Mesendoderm (in vitro differentiated cells): ENCODE measurements around the gene RUVBL1.

Source experiments
- DNase-seq: peaks from one replicate; pipeline ENCODE4 v3.0.0; 2013
- H2AK5ac ChIP-seq: 2 replicates; pipeline ENCODE4 v1.6.1; 2013; ENCODE audit warnings: low read length, inconsistent platforms
- H2BK120ac ChIP-seq: 2 replicates; pipeline ENCODE4 v1.6.1; 2013; ENCODE audit warnings: low read depth, mild to moderate bottlenecking, low read length, moderate library complexity, mixed read lengths
- H2BK15ac ChIP-seq: replicated peaks from 2 replicates; pipeline ENCODE4 v1.6.1; 2013; ENCODE audit warnings: low read depth, mild to moderate bottlenecking, moderate library complexity
- H2BK5ac ChIP-seq: 2 replicates; pipeline ENCODE4 v1.6.1; 2013; ENCODE audit warnings: low read length, inconsistent platforms
- H3K18ac ChIP-seq: 2 replicates; pipeline ENCODE4 v1.6.1; 2013; ENCODE audit warnings: mild to moderate bottlenecking, low read length, mixed read lengths
- H3K23ac ChIP-seq: one replicate; pipeline ENCODE4 v1.6.1; 2013; ENCODE audit warnings: low read length
- H3K27ac ChIP-seq: 2 replicates; pipeline ENCODE4 v1.5.1; 2013; ENCODE audit warnings: low read depth, mild to moderate bottlenecking, inconsistent platforms, low read length, moderate library complexity
- H3K27me3 ChIP-seq: 2 replicates; pipeline ENCODE4 v1.6.1; 2013; ENCODE audit warnings: low read length, control low read depth, mild to moderate bottlenecking, inconsistent platforms; ENCODE audit not compliant: insufficient read depth, poor library complexity
- H3K36me3 ChIP-seq: 2 replicates; pipeline ENCODE4 v1.6.1; 2013; ENCODE audit warnings: low read length, inconsistent platforms; ENCODE audit not compliant: control insufficient read depth, insufficient read depth
- H3K4ac ChIP-seq: one replicate; pipeline ENCODE4 v1.6.1; 2013; ENCODE audit warnings: low read depth, mild to moderate bottlenecking, low read length, moderate library complexity
- H3K4me1 ChIP-seq: 2 replicates; pipeline ENCODE4 v1.6.1; 2013; ENCODE audit warnings: low read depth, low read length, inconsistent platforms; ENCODE audit not compliant: control insufficient read depth
- H3K4me2 ChIP-seq: 2 replicates; pipeline ENCODE4 v1.6.1; 2013; ENCODE audit warnings: low read length
- H3K4me3 ChIP-seq: 2 replicates; pipeline ENCODE4 v1.5.1; 2013; ENCODE audit warnings: mild to moderate bottlenecking, low read length
- H3K56ac ChIP-seq: one replicate; pipeline ENCODE4 v1.6.1; 2013; ENCODE audit warnings: low read length
- H3K79me1 ChIP-seq: 2 replicates; pipeline ENCODE4 v1.6.1; 2013; ENCODE audit warnings: low read length, inconsistent platforms
- H3K79me2 ChIP-seq: 2 replicates; pipeline ENCODE4 v1.6.1; 2013; ENCODE audit warnings: mild to moderate bottlenecking, low read length; ENCODE audit not compliant: control insufficient read depth, insufficient read depth
- H3K9ac ChIP-seq: 2 replicates; pipeline ENCODE4 v1.6.1; 2013; ENCODE audit warnings: low read length, inconsistent platforms
- H4K5ac ChIP-seq: one replicate; pipeline ENCODE4 v1.6.1; 2013; ENCODE audit warnings: low read length
- H4K8ac ChIP-seq: one replicate; pipeline ENCODE4 v1.6.1; 2013; ENCODE audit warnings: low read depth, mild to moderate bottlenecking, control low read depth, low read length, moderate library complexity
- WGBS: extraction: QIAGEN DNeasy Blood & Tissue Kit; methylation state at CpG from one replicate; pipeline ENCODE4 v1.1.7; 2013; ENCODE audit warnings: low lambda C conversion rate, missing lambda C conversion rate; ENCODE audit not compliant: insufficient coverage; ENCODE audit errors: extremely low coverage; 5-methylcytosine and 5-hydroxymethylcytosine counted together

RUVBL1 gene

DNA sequence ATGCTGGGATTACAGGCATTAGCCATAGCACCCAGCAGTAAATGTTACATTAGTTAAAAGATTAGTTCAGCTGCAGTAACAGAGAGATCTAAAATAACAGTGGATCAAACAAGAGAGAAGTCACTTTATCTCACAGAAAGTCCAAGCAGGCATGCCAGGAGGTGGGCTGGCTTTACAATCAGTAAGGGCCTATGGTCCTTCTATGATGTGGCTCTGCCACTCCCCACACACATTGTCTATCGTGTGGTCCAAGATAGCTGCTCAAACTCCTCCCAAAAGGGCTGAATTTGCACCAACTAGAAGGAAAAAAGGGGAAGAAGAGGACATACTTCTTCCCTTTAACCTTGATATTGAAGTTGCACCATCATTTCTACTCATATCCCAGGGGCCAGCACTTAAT, 4.6 kb upstream of the RUVBL1 start:
- no peak overlapping the region for H3K9ac ChIP-seq

DNA sequence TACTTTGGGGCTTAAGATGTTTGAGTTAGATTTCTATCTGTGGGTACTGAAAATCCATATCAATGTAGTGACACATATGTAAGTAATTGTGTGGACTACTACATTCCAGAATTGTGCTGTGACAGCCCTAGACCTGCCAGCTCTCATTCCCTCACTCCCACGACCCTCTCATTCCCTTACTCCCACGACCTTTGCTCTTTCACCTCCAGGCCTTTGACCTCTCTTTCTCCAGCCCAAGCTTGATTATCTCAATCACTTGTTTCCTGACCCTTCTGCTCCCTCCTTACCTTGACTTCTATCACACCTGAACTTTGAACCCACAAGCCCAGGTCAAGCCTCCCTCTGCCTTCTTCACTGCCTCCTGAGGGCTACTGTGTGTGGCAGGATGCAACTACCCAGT, 3.6 kb upstream of the RUVBL1 start:
- Histone ChIP-seq H3K9ac (no peak overlapping the region), H2BK15ac (no peak overlapping the region), H3K4ac (no peak overlapping the region), H2AK5ac (no peak overlapping the region), H3K4me2 (no peak overlapping the region), H3K27me3 (no peaks in the 10 kb centered on the region), H2BK120ac (no peak overlapping the region), H3K4me3 (no peak overlapping the region), H4K8ac (no peak overlapping the region), H3K36me3 (no peaks in the 10 kb centered on the region), H3K79me1 (peaks cover 8% of the 10 kb centered on the region), H3K79me2 (peaks cover 11% of the 10 kb centered on the region), H3K27ac (no peak overlapping the region), H3K56ac (no peak overlapping the region), H3K4me1 (no peaks in the 10 kb centered on the region), H3K23ac (no peak overlapping the region), H4K5ac (no peak overlapping the region), H2BK5ac (no peak overlapping the region), H3K18ac (no peak overlapping the region)
- WGBS: no CpG with 5 or more reads among the region's 2 CpGs
- no peak for DNase-seq

More for the DNA sequence above, 4.6 kb upstream of the RUVBL1 start:
- H2BK15ac ChIP-seq: no peak overlapping the region
- H3K4ac ChIP-seq: no peak overlapping the region
- WGBS: no CpG with 5 or more reads among the region's 1 CpG
- no peaks in the 10 kb centered on the region for H3K4me1 ChIP-seq
- H3K79me2 ChIP-seq: peaks cover 1% of the 10 kb centered on the region
- peak overlapping the region; percentile 45 for H3K23ac ChIP-seq
- H4K5ac ChIP-seq: no peak overlapping the region
- H2AK5ac ChIP-seq: no peak overlapping the region
- no peak overlapping the region for H3K27ac ChIP-seq
- H3K36me3 ChIP-seq: no peaks in the 10 kb centered on the region
- H2BK5ac ChIP-seq: no peak overlapping the region
- no peak overlapping the region for H3K18ac ChIP-seq
- no peak overlapping the region for H3K56ac ChIP-seq
- no peaks in the 10 kb centered on the region for H3K27me3 ChIP-seq
- H3K79me1 ChIP-seq: no peaks in the 10 kb centered on the region
- H3K4me3 ChIP-seq: no peak overlapping the region
- no peak overlapping the region for H3K4me2 ChIP-seq
- H2BK120ac ChIP-seq: no peak overlapping the region
- DNase-seq: no peak
- no peak overlapping the region for H4K8ac ChIP-seq

GRCh38 chr3:128123156-128123537, 465 bp downstream of the RUVBL1 start:
- H3K4me3 ChIP-seq: peak overlapping the region; percentile 80
- H3K4me2 ChIP-seq: peak overlapping the region; percentile 90
- H2AK5ac ChIP-seq: no peak overlapping the region
- H3K27ac ChIP-seq: peak overlapping the region; percentile 89
- peak overlapping the region; percentile 95 for H3K56ac ChIP-seq
- no peak overlapping the region for H3K23ac ChIP-seq
- DNase-seq: no peak
- H3K36me3 ChIP-seq: no peaks in the 10 kb centered on the region
- no peak overlapping the region for H2BK120ac ChIP-seq
- peak overlapping the region; percentile 87 for H3K9ac ChIP-seq
- no peak overlapping the region for H4K5ac ChIP-seq
- H4K8ac ChIP-seq: peak overlapping the region; percentile 70
- H3K79me2 ChIP-seq: peaks cover 16% of the 10 kb centered on the region
- H2BK5ac ChIP-seq: no peak overlapping the region
- no peak overlapping the region for H3K4ac ChIP-seq
- no peaks in the 10 kb centered on the region for H3K4me1 ChIP-seq
- WGBS: no CpG with 5 or more reads among the region's 22 CpGs
- no peak overlapping the region for H2BK15ac ChIP-seq
- peaks cover 15% of the 10 kb centered on the region for H3K79me1 ChIP-seq
- H3K27me3 ChIP-seq: no peaks in the 10 kb centered on the region
- no peak overlapping the region for H3K18ac ChIP-seq

GRCh38 chr3:128122013-128122412, 1.6 kb downstream of the RUVBL1 start:
- Histone ChIP-seq H3K27me3 (no peaks in the 10 kb centered on the region), H3K27ac (no peak overlapping the region), H3K4me3 (no peak overlapping the region), H3K36me3 (no peaks in the 10 kb centered on the region), H2BK120ac (no peak overlapping the region), H3K56ac (peak overlapping the region; percentile 95), H3K4ac (no peak overlapping the region), H4K5ac (no peak overlapping the region), H3K4me2 (no peak overlapping the region), H3K9ac (no peak overlapping the region), H3K18ac (no peak overlapping the region), H2BK15ac (no peak overlapping the region), H3K79me2 (peaks cover 16% of the 10 kb centered on the region), H3K4me1 (no peaks in the 10 kb centered on the region), H3K23ac (no peak overlapping the region), H2BK5ac (no peak overlapping the region), H2AK5ac (no peak overlapping the region), H3K79me1 (peaks cover 15% of the 10 kb centered on the region), H4K8ac (no peak overlapping the region)
- WGBS: no CpG with 5 or more reads among the region's 1 CpG
- DNase-seq: no peak

- H3K23ac ChIP-seq: no peak overlapping the region
- H3K36me3 ChIP-seq: peaks cover 3% of the 10 kb centered on the region
- H4K5ac ChIP-seq: no peak overlapping the region
- H3K4me1 ChIP-seq: no peaks in the 10 kb centered on the region
- WGBS: no CpG with 5 or more reads among the region's 9 CpGs
- no peak overlapping the region for H3K4me2 ChIP-seq
- H3K27me3 ChIP-seq: no peaks in the 10 kb centered on the region
- peaks cover 8% of the 10 kb centered on the region for H3K79me1 ChIP-seq
- no peak overlapping the region for H3K18ac ChIP-seq
- H3K79me2 ChIP-seq: peaks cover 6% of the 10 kb centered on the region
- H3K27ac ChIP-seq: no peak overlapping the region
- H4K8ac ChIP-seq: no peak overlapping the region
- H3K4ac ChIP-seq: no peak overlapping the region
- DNase-seq: no peak
- no peak overlapping the region for H2BK5ac ChIP-seq
- H2AK5ac ChIP-seq: no peak overlapping the region
- no peak overlapping the region for H2BK15ac ChIP-seq
- H2BK120ac ChIP-seq: no peak overlapping the region
- no peak overlapping the region for H3K4me3 ChIP-seq
- H3K9ac ChIP-seq: no peak overlapping the region
- H3K56ac ChIP-seq: no peak overlapping the region
Measured at GRCh38 chr3:128113817-128114794, 9.5 kb downstream of the RUVBL1 start.
